Muscle layer of colon (tissue), 2 donors: Measurements from ENCODE around the gene PIH1D1.
"Not testable (repeated sequence)": the region's sequence is repeated elsewhere in the genome, so short reads cannot be mapped to it uniquely, and the experiment has no call there.

ENCODE experiments used
- H3K27ac ChIP-seq: one replicate; pipeline ENCODE4 v1.7.0; 2013; ENCODE audit warnings: low read depth, mild to moderate bottlenecking, low read length, moderate library complexity
- H3K27me3 ChIP-seq, 2 donors: one replicate each; pipeline ENCODE4 v1.7.0; 2013; ENCODE audit warnings: low read length in 2 of 2, mild to moderate bottlenecking in 2 of 2; ENCODE audit not compliant: insufficient read depth in 2 of 2, control insufficient read depth in 1 of 2
- H3K36me3 ChIP-seq: one replicate; pipeline ENCODE4 v1.7.0; 2013; ENCODE audit warnings: mild to moderate bottlenecking, low read length; ENCODE audit not compliant: insufficient read depth
- H3K4me1 ChIP-seq: one replicate; pipeline ENCODE4 v1.7.0; 2013; ENCODE audit warnings: mild to moderate bottlenecking, low read length; ENCODE audit not compliant: insufficient read depth
- H3K4me3 ChIP-seq, 2 donors: one replicate each; pipeline ENCODE4 v1.7.0; 2013; ENCODE audit warnings: low read length in 2 of 2, low read depth in 1 of 2, mild to moderate bottlenecking in 1 of 2, moderate library complexity in 1 of 2
- H3K9ac ChIP-seq: one replicate; pipeline ENCODE4 v1.7.0; 2013; ENCODE audit warnings: low read length
- H3K9me3 ChIP-seq: one replicate; pipeline ENCODE4 v1.7.0; 2013; ENCODE audit warnings: mild to moderate bottlenecking, low read length
- donor health status: abdominal sarcoma.
- donor health status: Adenocarcinoma of cecum.

PIH1D1 gene

GRCh38 chr19:49475995-49476880 is 24.6 kb upstream of the PIH1D1 start:
- peaks cover 17% of the 10 kb centered on the region for H3K4me1 ChIP-seq
- H3K27me3 ChIP-seq: no peaks in the 10 kb centered on the region
- H3K27ac ChIP-seq: peak overlapping the region; percentile 7
- no peak overlapping the region for H3K9ac ChIP-seq
- H3K9me3 ChIP-seq: no peaks in the 10 kb centered on the region
- no peaks in the 10 kb centered on the region for H3K36me3 ChIP-seq
- H3K4me3 ChIP-seq: no peak overlapping the region

DNA sequence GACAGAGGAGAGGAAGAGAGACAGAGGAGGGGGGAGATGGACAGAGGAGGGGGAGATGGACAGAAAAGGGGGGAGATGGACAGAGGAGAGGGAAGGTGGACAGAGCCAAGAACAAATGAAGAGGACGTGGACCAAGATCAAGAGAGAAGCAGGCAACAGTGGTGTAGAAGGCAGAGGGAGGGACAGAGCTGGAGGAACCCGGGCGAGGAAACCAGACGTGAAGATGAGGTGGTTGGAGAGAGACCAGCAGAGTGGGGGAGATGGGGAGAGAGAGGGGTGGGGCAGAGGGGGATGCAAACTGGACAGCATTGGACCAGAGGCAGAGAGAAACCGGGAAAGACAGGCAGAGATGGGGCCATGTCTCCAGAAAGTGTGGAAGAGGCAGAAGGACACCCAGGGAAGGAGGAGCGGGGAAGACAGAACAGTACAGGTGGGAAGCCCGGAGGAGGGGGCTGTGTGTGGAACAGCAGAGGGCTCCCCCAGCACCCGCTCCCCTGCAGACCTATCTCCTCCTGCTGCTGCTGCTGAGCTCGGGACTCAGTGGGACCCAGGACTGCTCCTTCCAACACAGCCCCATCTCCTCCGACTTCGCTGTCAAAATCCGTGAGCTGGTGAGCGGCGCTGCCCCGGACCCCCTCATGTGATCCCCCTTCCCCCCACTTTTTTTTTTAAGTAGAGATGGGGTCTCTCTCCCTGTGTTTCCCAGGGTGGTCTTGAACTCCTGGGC is 23.7 kb upstream of the PIH1D1 start:
- H3K4me1 ChIP-seq: peaks cover 17% of the 10 kb centered on the region
- H3K27me3 ChIP-seq: no peaks in the 10 kb centered on the region
- H3K4me3 ChIP-seq: peak overlapping the region in 1 of 2 donors; percentile 54
- no peaks in the 10 kb centered on the region for H3K9me3 ChIP-seq
- H3K27ac ChIP-seq: no peak overlapping the region
- peak overlapping the region; percentile 45 for H3K9ac ChIP-seq
- H3K36me3 ChIP-seq: no peaks in the 10 kb centered on the region

GRCh38 chr19:49474542-49474924 is 22.9 kb upstream of the PIH1D1 start:
- H3K9me3 ChIP-seq: no peaks in the 10 kb centered on the region
- H3K27me3 ChIP-seq: no peaks in the 10 kb centered on the region
- H3K36me3 ChIP-seq: no peaks in the 10 kb centered on the region
- peaks cover 17% of the 10 kb centered on the region for H3K4me1 ChIP-seq
- peak overlapping the region; percentile 54 to 58 for H3K4me3 ChIP-seq
- H3K9ac ChIP-seq: peak overlapping the region; percentile 45
- H3K27ac ChIP-seq: peak overlapping the region; percentile 75

- no peaks in the 10 kb centered on the region for H3K36me3 ChIP-seq
- peak within 1 kb of the TSS; percentile 54 to 58 for H3K4me3 ChIP-seq
- peaks cover 17% of the 10 kb centered on the region for H3K4me1 ChIP-seq
- no peaks in the 10 kb centered on the region for H3K9me3 ChIP-seq
- H3K27ac ChIP-seq: peak within 1 kb of the TSS; percentile 75
- H3K9ac ChIP-seq: peak within 1 kb of the TSS; percentile 45
- H3K27me3 ChIP-seq: no peaks in the 10 kb centered on the region
Measured at GRCh38 chr19:49473868-49474541, 22.4 kb upstream of the PIH1D1 start, which contains the start of gene FLT3LG. FLT3LG (plus strand) TSS chr19:49474215; CDS start chr19:49474640, 425 bp downstream.

DNA sequence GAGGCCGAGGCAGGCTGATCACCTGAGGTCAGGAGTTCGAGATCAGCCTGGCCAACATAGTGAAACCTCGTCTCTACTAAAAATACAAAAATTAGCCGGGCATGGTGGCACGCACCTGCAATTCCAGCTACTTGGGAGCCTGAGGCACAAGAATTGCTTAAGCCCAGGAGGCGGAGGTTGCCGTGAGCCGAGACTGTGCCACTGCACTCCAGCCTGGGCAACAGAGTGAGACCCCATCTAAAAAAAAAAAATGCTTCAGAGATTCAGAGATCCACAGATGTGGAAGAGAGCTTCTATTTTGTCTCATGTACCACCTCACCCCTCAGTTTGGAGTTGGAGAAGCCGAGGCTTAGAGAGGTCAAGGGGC is 21.9 kb upstream of the PIH1D1 start:
- peak overlapping the region; percentile 75 for H3K27ac ChIP-seq

DNA sequence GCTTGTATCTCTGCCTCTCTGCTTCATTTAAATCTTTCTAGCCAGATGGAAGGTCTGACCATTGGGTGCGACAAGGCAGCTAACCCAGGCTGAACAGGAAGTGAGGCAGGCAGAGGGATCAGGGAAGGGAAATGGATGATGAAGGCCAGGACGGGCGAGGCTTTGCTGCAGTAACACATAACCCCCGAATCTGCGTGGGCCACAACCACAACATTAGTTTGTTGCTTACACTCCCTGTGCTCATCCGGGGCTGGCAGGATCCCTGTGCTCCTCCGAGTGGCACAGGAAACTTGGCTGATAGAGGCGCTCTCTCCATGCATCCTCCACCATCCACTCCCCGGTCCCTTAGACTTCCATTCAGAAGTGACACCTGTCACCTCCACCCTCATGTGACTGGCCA is 21.3 kb upstream of the PIH1D1 start:
- no peaks in the 10 kb centered on the region for H3K27me3 ChIP-seq
- no peak overlapping the region for H3K27ac ChIP-seq
- no peak overlapping the region for H3K9ac ChIP-seq
- H3K4me3 ChIP-seq: no peak overlapping the region
- H3K9me3 ChIP-seq: no peaks in the 10 kb centered on the region
- H3K36me3 ChIP-seq: no peaks in the 10 kb centered on the region
- peaks cover 17% of the 10 kb centered on the region for H3K4me1 ChIP-seq

More for the DNA sequence above, 21.9 kb upstream of the PIH1D1 start:
- H3K9me3 ChIP-seq, H3K36me3 ChIP-seq, H3K27me3 ChIP-seq: not testable (repeated sequence)
- Histone ChIP-seq H3K9ac (peak overlapping the region; percentile 45), H3K4me3 (peak overlapping the region; percentile 54 to 58), H3K4me1 (peaks cover 17% of the 10 kb centered on the region)

DNA sequence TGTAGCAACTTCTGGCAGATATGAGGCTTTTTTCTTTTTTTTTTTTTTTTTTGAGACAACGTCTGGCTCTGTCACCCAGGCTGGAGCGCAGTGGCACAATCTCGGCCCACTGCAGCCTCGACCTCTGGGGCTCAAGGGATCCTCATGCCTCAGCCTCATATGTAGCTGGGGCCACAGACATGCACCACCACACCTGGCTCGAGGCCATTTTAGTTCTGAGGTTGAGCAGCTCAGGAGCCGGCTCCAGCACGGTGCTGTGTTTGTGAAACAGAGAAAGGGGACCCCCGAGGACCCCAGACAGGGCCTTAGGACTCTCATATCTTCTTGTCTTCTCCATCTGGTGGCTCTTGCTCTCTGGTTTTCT is 19.0 kb upstream of the PIH1D1 start:
- no peak overlapping the region for H3K27ac ChIP-seq
- H3K36me3 ChIP-seq: no peaks in the 10 kb centered on the region
- H3K4me3 ChIP-seq: no peak overlapping the region
- H3K9ac ChIP-seq: no peak overlapping the region
- H3K9me3 ChIP-seq: no peaks in the 10 kb centered on the region
- H3K27me3 ChIP-seq: no peaks in the 10 kb centered on the region
- H3K4me1 ChIP-seq: peaks cover 17% of the 10 kb centered on the region

- Histone ChIP-seq H3K36me3 (no peaks in the 10 kb centered on the region), H3K27ac (no peak overlapping the region), H3K4me1 (peaks cover 12% of the 10 kb centered on the region), H3K27me3 (no peaks in the 10 kb centered on the region), H3K9ac (no peak overlapping the region), H3K9me3 (no peaks in the 10 kb centered on the region), H3K4me3 (no peak overlapping the region)
Measured at GRCh38 chr19:49469828-49470614, 18.4 kb upstream of the PIH1D1 start.

DNA sequence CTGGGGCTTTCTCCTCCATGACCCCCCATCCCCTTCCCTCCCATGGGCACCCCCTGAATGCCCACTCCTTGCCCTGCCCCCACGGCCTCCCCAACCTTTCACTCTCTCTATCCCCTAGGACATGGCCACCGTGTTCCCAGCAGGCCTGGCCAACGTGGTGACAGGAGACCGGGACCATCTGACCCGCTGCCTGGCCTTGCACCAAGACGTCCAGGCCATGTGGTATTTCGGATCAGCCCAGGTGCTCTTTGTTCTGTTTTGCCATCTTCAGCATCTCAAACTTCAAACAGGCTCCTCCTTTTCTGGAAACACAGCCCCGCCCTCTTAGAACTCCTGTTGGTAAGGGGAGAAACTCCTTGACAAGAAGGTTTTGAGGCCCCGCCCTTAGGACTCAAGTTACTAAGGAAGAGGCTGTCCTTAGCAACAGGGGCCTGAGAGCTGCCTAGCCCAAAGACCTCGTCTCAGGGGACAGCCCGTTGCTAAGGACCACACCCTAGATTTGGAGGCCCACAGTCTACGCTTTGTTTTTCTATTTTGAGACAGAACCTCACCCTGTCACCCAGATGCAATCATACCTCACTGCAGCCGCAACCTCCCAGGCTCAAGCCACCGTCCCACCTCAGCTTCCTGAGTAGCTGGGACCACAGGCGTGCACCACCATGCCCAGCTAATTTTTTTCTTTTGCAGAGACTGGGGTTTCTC is 17.3 kb upstream of the PIH1D1 start:
- H3K9me3 ChIP-seq: no peaks in the 10 kb centered on the region
- no peak overlapping the region for H3K27ac ChIP-seq
- H3K4me1 ChIP-seq: peaks cover 6% of the 10 kb centered on the region
- no peak overlapping the region for H3K9ac ChIP-seq
- no peaks in the 10 kb centered on the region for H3K36me3 ChIP-seq
- no peaks in the 10 kb centered on the region for H3K27me3 ChIP-seq
- no peak overlapping the region for H3K4me3 ChIP-seq

- Histone ChIP-seq H3K27ac (no peak overlapping the region), H3K4me3 (no peak overlapping the region), H3K4me1 (no peaks in the 10 kb centered on the region), H3K27me3 (no peaks in the 10 kb centered on the region), H3K36me3 (no peaks in the 10 kb centered on the region), H3K9me3 (no peaks in the 10 kb centered on the region), H3K9ac (no peak overlapping the region)
Measured at GRCh38 chr19:49468199-49468598, 16.6 kb upstream of the PIH1D1 start.
